ENCODE results near the gene CYBC1.
"Not testable (repeated sequence)": the region's sequence is repeated elsewhere in the genome, so short reads cannot be mapped to it uniquely, and the experiment has no call there.

The CYBC1 gene

DNA sequence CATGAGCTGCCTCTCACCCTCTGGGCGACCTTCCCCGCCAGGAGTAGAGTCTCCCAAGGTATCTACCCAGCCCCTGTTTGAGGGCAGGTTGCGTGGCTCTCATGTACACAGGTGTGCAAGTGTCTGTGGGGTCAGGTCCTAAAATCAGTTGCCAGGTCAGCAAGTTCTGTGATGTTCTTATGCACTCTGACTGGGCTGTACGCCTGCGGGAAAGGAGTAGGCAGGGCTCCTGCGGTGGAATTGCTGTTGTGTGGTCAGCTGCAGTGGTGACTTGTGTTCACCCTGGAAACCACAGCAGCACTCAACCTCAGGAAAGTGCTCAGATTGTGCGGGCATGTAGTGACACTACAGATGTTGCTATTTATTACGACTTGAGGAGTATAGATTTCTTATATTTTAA lies 27.4 kb upstream of the CYBC1 start:
- DNase-seq (ENCODE audit: low read depth in 2 of 2), result no peak

DNA sequence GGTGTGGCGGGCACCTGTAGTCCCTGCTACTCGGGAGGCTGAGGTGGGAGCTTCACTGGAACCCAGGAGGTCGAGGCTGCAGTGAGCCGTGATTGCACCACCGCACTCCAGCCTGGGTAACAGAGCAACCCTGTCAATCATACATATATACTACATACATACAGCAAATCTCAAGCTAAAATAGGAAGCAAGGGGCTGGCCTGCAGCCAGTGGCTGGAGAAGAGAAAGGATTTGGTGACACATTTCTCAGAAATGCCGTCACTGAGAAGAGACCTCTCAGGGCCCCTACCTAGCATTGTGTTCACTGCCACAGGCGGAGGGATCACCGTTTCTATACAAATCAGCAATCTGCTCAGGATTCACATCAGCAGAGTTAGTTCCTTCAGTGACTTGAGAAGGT lies 24.9 kb upstream of the CYBC1 start:
- no peak for DNase-seq (ENCODE audit: low read depth in 2 of 2)

DNA sequence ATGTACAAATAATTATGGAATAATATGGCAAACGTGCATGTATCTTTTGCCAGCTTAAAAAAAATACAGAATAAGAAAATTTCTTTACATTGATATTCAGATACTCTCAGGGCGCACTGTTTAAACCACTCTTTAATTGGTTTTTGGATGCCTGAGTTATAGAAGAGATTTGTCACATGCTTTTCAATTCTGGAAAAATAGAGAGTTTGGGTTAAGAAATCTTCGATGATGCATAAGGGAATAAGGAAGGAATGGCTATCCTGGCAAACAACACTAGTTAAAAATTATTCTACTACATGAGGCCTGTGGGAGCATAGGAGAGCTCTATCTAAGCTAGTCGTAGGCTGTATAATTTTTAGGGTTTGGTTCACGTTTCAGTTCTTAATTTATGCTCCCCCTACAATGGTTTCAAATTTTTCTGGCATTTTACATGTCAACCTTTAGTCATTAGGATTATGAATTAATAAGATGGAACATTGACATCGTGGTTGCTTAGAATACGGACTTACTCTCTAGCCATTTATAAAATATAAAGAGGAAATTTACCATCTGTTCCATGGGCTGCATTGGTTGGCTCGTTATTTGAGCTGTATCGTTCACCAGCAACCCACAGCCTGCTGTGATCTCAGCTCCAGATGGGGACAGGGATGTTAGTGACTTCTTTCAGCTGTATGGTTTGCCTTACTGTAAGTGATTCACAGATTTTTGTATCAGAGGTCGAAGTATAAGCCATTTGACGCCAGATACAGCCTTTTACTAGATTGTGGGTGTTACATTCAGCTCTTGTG lies 23.9 kb upstream of the CYBC1 start:
- no peak for DNase-seq (ENCODE audit: low read depth in 2 of 2)

- no peak for DNase-seq (ENCODE audit: low read depth in 2 of 2)
Measured at GRCh38 chr17:82470065-82470464, 19.5 kb upstream of the CYBC1 start.

DNA sequence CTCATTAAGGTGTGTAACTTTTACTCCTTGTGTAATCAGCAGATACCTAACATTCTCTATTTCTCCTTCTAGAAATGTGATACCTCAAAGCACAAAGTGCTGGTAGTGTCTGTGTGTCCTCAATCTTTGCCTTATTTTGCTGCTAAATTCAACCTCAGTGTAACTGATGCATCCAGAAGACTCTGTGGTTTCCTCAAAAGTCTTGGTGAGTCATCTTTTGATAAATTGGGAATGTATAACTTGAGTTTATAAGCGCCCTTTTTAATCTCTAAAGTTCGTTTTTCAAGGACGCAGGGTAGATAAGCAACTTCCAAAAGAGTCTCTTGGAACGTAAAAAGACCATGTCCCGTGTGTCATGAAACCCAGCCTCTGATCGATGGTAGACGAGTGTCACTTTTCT lies 18.1 kb upstream of the CYBC1 start:
- no peak for DNase-seq (ENCODE audit: low read depth in 2 of 2)

GRCh38 chr17:82465023-82465603 lies 14.6 kb upstream of the CYBC1 start:
- no peak for DNase-seq (ENCODE audit: low read depth in 2 of 2)

- DNase-seq (ENCODE audit: low read depth in 2 of 2), result no peak
Measured at GRCh38 chr17:82464567-82464929, 14.0 kb upstream of the CYBC1 start.

GRCh38 chr17:82463925-82464566 lies 13.5 kb upstream of the CYBC1 start:
- no peak for DNase-seq (ENCODE audit: low read depth in 2 of 2)

DNA sequence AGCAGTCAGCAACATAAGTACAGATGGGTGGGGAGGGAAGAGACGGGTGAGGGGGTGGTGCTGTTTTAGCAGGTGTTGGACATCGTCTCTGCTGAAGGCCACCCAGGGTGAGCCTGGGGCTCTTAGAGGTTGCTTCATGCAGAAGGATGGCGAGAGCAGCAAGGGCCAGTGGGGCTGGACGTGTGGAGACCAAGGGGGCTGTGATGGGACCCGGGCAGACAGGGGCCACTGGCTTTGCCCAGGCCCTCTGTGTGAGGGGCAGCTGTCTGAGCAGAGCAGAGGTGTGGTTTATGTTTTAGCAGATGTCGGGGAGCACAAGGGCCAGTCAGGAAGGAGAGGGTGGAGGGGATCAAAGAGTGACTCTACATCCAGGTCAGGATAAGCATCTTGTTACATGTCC lies 12.8 kb upstream of the CYBC1 start:
- DNase-seq (ENCODE audit: low read depth in 2 of 2), result no peak

GRCh38 chr17:82461827-82462524 lies 11.4 kb upstream of the CYBC1 start:
- no peak for DNase-seq (ENCODE audit: low read depth in 2 of 2)

DNA sequence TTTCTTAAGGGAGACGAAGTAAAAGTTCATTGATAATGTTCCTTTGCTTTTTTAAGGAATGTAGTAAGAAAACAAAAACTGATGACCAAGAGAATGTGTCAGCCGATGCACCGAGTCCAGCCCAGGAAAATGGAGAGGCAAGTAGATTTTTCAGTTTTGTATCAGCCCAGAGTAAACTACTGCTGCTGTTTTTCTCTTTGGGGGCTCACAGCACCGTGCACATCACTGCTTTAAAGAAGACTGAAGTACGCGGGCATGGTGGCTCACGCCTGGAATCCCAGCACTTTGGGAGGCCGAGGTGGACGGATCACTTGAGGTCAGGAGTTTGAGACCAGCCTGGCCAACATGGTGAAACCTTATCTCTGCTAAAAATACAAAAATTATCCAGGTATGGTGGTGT lies 9.4 kb upstream of the CYBC1 start:
- DNase-seq (ENCODE audit: low read depth in 2 of 2), result not testable (repeated sequence)

DNA sequence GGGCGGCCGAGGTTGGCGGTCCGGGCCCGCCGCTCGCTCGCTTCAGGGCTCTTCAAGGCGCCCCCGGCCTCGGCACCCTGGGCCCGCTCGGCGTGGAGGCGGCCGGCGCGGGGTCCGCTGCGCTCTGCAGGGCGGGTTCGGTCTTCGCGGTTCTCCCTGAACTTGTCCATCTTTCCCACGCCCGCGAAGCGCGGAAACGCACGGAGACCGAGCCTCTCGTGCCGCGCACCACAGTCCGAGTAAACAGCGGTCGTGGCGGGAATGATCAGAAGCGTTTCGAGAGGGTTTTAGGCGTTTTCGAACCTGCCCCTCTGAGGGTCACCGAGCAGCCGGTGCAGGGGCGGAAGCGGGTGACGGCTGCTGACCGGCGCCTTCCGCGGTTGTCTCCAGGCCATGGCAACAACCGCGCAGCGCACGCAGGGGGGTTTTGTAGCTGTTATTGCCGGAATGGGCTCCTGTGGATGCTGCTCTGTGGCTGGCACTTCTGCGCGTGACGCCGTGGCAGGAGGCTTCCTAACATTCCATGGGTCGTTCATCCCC lies 8.4 kb upstream of the CYBC1 start:
- no peak for DNase-seq (ENCODE audit: low read depth in 2 of 2)

- peak; percentile 81 to 91 for DNase-seq (ENCODE audit: low read depth in 2 of 2)
Measured at GRCh38 chr17:82458179-82458884, 7.8 kb upstream of the CYBC1 start, which contains the start of gene NARF. TSS of gene NARF (plus strand) at chr17:82458741. CDS start at chr17:82458804, 63 bp downstream.

DNA sequence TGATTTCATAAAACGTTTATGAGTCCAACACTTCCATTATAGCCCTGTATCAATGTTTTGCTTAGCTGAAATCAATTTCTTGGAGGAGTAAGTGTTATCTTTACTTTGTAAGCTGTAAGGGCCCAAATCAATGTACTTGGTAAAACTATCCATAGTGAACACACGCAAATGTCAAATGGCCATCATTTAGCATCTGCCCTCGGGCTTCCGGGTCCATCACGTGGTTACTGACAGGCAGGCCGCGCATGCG lies 7.3 kb upstream of the CYBC1 start:
- DNase-seq (ENCODE audit: low read depth in 2 of 2), result no peak

GRCh38 chr17:82457073-82457928 lies 6.7 kb upstream of the CYBC1 start:
- no peak for DNase-seq (ENCODE audit: low read depth in 2 of 2)

DNA sequence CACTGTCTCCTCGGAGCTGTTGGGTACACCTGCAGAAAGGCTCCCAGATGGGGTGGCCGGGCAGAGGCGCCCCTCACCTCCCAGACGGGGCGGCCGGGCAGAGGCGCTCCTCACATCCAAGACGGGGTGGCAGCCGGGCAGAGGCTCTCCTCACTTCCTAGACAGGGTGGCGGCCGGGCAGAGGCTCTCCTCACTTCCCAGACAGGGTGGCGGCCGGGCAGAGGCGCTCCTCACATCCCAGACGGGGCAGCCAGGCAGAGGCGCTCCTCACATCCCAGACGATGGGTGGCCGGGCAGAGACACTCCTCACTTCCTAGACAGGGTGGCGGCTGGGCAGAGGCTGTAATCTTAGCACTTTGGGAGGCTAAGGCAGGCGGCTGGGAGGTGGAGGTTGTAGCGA lies 3.2 kb upstream of the CYBC1 start:
- not testable (repeated sequence) for DNase-seq (ENCODE audit: low read depth in 2 of 2)

GRCh38 chr17:82453151-82453550 lies 2.6 kb upstream of the CYBC1 start:
- DNase-seq (ENCODE audit: low read depth in 2 of 2), result not testable (repeated sequence)

DNA sequence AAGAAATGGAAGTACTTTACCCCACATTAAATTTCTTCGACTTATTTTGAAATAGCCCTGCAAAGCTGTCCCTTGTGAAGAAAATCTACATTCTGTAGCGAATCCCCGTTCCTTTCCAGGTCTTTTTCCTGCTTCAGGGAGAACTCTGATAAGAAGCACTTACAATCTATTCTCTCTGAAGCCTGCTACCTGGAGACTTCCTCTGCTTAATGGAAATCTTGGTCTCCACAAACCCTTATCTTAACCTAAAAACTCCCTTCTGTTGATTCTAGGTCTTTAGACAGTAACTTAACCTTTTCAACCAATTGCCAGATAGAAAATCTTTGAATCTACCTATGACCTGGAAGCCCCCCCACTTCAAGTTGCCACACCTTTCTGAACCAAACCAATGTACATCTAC lies 1.6 kb upstream of the CYBC1 start:
- DNase-seq (ENCODE audit: low read depth in 2 of 2), result no peak

DNA sequence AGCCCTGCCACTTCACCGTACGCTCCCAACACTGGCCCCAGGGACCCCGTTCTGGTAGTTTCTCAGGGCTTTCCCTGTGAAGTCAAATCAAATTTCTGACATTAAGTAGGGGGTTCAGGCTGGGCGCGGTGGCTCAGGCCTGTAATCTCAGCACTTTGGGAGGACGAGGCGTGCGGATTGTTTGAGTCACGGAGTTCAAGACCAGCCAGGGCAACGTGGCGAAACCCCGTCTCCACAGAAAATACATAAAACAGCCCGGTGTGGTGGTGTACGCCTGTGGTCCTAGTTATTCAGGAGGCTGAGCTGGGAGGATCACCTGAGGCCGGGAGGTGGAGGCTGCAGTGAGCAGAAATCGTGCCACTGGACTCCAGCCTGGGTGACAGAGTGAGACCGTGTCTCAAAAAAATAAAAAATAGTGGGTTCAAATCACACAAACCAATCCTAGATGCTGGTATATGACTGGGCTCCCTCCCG lies 632 bp downstream of the CYBC1 start:
- peak in 1 of 2 donors; percentile 22 for DNase-seq (ENCODE audit: low read depth in 2 of 2)

- DNase-seq (ENCODE audit: low read depth in 2 of 2), result peak; percentile 17 to 39
Measured at GRCh38 chr17:82449131-82449882, 1.2 kb downstream of the CYBC1 start.
